Activated naive CD4-positive, alpha-beta T cell treated with Interleukin-2 at 50 U/mL for 16 hours (primary cell): ENCODE measurements around the gene CD82.
"Not testable (repeated sequence)": the region's sequence is repeated elsewhere in the genome, so short reads cannot be mapped to it uniquely, and the experiment has no call there.

Experiments used
- DNase-seq: peaks from one replicate; pipeline ENCODE4 v3.0.0-alpha.2; 2020

CD82 gene

DNA sequence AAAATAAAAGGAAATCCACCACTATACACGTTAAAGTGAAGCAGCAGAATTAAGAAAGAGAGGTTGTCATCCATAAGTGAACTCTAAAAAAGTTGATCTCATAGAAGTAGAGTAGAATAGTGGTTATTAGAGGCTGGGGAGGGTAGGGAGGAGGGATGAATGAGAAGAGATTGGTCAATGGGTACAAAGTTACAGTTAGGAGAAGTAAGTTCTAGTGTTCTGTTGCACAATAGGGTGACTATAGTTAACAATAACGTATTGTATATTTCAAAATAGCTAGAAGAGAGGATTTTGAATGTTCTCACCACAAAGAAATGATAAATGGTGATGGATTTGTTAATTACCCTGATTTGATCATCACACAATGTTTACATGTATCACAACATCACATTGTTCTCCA is 72.0 kb downstream of the CD82 start:
- DNase-seq: no peak

DNA sequence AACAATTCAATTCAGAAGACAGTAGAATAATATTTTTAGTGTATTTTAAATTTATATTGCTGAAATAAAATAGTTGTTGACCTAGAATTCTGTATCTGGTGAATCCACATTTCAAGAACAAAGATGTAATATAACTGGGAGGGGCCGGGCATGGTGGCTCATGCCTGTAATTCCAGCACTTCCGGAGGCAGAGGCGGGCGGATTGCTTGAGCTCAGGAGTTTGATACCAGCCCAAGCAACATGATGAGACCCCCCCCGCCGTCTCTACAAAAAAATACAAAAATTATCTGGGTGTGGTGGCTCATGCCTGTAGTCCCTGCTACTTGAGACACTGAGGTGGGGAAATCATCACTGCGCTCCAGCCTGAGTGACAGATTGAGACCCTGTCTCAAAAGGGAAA is 72.6 kb downstream of the CD82 start:
- DNase-seq: no peak

DNA sequence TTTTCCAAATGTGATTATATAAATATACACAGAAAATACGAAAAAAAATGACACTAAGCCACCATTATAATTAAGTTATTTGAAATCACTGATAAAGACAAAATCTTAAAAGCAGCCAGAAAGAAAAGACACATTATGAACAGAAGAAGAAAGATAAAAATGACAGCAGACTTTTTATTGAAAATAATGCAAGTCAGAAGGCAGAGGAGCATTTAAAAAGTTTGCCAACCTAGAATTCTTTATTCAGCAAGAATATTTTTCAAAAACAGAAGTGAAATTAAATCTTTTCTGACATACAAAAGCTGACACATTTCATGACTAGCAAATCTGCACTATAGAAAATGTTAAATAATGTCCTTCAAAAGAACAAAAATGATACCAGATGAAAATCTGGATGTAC is 77.8 kb downstream of the CD82 start:
- DNase-seq: no peak

DNA sequence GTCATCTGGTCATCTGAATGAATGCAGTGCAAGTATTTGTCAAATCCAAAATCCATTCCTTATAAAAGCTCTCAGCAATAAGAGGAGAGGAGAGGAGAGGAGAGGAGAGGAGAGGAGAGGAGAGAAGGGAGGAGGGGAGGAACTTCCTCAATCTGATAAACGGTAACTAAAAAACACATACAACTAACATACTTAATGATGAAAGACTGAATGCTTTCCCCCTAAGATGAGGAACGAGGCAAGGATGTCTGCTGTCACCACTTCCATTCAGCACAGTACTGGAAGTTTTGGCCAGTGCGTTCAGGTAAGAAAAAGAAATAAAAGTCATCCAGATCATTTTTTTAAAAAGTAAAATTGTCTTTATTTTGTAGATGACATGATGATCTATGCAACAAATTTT is 80.4 kb downstream of the CD82 start:
- DNase-seq: no peak

DNA sequence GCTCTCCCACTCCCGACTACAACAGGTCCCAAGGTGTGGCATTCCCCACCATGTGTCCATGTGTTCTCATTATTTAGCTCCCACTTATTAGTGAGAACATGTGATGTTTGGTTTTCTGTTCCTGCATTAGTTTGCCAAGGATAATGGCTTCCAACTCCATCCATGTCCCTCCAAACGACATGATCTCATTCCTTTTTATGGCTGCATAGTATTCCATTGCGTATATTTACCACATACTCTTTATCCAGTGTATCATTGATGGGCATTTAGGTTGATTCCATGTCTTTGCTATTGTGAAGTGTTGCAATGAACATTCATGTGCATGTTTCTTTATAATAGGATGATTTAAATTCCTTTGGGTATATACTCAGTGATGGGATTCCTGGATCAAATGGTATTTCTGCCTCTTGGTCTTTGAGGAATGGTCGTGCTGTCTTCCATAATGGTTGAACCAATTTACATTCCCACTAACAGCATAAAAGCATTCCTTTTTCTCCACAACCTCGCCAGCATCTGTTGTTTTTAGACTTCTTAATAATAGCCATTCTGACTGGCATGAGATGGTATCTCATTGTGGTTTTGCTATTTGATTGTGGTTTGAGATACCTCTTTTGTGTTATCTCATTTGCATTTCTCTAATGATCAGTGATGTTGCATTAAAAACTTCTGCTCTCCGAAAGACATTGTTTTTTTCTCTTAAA is 81.9 kb downstream of the CD82 start:
- DNase-seq: not testable (repeated sequence)

DNA sequence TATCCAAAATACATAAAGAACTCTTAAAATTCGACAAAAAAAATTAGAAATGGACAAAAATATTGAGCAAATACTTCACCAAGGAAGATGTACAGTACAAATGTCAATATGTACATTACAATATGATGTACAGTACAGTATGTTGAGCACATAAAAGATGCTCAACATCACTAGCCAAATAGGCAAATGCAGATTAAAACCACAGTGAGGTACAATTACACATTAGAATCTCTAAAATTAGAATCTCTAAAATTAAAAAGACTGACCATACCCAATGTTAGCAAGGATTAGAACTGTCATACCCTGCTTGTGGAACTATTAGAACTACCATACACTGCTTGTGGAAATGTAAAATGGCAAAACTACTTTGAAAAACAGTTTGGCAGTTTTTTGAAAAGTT is 82.6 kb downstream of the CD82 start:
- no peak for DNase-seq

DNA sequence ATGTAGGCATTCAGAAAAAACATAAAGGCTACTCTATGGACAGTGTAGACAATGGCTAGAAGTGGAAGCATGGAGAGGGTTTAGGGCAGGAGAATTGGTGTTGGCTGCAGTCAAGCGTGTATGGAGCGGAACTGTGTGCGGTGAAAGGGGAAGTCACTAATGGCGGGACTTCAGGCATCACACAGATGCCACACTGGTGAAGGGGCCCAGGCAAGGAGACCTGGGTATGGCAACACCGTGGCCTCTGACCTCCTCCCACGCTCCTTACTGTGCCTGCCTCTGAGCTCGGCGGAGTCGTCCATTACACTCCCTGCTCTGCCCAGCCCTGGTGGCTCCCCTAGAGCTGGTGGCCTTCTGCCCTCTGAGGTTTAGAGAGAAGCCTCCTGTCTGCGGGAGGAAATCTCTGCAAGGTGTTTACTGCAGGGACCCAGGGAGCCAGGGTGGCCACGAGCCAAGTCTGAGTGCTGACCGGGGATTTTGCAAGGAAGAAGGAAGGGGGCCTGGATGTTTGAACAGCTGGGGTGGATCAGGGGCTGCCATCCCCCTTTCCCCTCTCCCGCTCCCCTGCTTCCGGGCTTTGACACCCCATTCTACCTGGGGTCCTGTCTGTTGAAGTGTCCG is 86.2 kb downstream of the CD82 start:
- no peak for DNase-seq

DNA sequence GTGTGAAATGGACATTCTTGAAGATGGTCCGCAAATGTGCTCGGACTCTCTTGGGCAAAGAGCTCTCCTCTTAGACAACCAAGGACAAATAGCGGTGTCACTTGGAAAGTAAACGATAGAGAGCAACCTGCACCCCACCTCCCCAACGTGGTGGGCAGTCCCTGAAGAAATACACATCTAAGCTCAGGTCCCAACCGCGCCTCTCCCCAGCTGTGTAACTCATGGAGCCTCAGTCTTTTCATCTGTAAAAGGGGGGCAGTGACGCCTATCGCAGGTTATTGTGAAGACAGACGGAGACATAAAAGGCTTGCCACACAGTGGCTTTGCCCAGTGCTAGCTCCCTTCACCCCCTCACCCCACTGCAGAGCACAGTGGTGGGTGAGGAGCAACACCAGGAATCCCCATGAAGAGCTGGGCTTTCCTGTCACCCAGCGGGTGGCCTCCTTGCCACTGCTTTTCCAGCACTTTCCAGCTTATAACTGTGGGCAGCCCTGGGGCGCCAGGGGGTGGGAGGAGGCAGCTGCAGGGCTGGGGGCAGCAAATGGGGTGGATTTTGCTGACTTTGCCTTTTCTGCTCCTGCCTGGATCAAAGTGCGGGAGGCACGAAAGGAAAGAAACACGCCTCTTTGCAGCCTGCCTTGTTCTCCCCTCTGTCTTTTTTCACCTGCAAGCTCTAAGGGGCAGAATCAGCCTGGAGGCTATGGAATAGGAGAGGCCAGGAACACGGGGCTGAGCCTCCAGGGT is 87.6 kb downstream of the CD82 start:
- no peak for DNase-seq

DNA sequence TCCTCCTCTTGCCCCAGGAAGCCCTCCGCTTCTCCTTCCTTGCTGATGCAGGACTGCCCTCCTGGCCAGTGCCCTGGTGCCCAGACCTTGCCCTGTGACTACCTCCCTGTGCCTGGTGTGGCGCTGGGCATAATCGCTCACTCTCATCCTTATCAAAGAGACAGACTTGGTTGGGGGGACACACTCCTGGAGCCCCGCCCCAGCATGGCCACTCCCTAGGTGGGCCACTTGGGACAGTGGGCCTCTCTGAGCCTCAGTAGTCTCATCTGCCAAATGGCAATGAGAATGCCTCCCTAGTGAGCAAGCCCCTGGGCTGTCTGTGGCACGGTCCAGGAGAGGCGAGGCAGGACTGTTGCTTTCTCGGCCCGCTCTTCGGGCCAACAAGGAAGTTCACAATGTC is 88.6 kb downstream of the CD82 start:
- no peak for DNase-seq

DNA sequence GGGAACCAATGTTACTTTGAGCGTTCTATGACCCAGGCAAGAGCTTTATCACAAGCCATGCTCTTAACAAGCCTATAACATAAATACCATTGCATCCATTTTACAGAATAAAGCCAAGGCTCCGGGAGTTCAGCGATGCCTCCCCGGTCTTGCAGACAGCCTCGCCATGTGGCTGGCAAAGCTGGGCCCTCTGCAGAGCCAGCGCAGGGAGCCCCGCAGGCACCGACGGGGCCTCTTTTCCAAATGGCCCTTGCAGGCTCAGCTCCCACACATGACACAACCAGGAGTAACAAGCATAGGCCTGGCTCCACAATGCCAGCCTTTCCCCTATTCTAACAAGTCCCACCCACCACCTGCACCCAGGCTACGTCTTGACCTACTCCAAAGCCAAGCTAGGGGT is 89.1 kb downstream of the CD82 start:
- no peak for DNase-seq

DNA sequence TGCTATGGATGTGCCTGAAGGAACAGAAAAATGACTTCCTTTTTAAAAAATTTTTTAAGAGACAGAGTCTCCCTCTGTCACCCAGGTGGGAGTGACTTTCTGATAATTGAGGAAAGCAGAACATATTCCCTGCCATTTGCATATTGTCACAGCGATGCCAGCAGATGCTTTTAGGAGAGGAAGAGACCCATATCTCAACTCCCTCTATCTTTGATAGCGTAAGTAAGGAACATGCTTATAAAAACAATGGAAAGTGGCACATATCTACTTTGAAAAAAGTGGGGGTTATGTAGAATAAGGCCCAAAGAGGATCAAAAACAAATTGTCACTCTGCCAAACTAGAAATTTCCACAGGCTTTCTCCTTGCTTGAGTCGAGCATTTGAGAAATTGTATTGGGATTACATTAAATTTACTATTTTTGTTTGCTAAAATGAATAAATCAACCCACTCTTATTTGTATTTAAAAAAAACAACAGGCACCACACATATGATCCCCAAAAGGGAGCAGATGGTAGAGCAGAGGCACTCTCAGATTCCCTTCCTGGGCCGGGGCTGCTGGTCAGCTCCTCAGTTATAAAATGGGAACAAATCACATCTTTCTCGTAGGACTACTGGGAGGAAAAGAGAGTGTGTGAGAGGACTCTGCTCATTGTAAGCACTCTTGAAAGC is 92.5 kb downstream of the CD82 start:
- no peak for DNase-seq

DNA sequence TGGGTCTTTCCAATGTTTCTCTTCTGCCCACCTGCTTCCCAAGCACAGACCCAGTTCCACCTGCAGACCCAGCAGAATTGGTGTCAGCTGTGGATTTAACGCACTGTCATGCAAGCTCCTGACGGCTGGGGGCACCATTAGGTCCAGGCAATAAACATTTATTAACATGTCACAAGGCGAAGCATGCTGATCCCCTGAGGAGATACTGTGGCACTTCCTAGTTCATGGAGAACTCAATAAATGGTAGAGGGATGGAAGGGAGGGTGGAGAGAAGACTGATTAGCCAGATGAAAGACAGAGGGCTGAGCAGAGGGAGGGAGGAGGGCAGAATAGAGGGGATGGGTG is 93.0 kb downstream of the CD82 start:
- DNase-seq: peak; percentile 20

DNA sequence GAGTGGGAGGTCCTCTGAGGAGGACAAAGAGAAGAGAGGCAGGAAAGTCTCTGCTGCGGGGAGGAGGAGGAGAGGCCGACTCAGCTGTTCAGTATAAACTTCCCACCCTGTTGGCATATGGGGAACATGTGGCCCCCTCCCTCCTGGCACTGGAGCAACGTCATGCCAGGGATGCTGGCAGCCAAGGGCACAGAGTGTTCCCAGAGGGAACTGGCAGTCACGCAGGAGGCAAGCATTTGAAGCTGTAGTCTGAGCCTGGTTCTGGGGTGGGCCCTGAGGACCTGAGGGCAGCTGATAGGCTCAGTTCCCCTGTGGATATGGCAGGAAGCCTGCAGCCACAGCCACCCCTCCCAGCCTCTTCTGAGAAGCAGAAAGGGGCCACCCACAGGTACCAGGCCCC is 94.2 kb downstream of the CD82 start:
- DNase-seq: no peak

DNA sequence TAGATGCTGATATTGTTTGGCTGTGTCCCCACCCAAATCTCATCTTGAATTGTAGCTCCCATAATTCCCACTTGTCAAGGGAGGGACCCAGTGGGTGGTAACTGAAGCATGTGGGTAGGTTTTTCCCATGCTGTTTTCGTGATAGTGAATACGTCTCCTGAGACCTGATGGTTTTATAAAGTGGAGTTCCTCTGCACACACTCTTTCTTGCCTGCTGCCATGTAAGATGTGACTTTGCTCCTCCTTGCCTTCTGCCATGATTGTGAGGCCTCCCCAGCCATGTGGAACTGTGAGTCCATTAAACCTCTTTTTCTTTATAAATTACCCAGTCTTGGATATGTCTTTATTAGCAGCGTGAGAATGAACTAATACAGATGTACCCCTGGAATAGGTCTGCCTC is 95.1 kb downstream of the CD82 start:
- not testable (repeated sequence) for DNase-seq

DNA sequence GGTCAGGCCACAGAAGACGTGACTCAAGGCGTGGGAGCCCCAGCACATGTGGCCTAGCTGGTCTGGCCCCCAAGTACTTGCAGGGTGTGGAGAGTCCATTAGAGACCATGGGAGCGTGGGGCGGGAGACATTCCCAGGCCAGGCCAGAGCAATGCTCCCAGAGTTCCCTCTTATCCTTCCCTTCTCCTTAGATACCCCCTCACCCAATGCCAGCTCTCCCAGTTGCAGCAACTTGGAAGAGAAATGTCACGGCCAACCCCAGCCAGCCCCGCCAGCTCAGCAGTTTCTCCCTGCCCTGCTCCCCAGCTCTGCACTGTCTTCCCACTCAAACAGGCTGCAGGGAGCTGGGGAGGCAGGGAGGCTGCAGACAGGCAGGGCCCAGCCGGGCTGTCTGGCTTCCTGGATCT is 95.9 kb downstream of the CD82 start:
- DNase-seq: no peak
